ENCODE data around the gene GP9.

GRCh38 chr3:129054605-129055104, 5.9 kb upstream of the GP9 start:
- TF ChIP-seq REST (IDR thresholded peaks at IDR 0.05; ENCODE audit: low read depth, low read length) = no peak
- no peak for TF ChIP-seq CTCF (IDR thresholded peaks at IDR 0.05)
- no peak for TF ChIP-seq MAX (IDR thresholded peaks at IDR 0.05; ENCODE audit: low read depth)
- TF ChIP-seq EP300 (IDR thresholded peaks at IDR 0.05; ENCODE audit: borderline replicate concordance in 1 of 2, low read depth in 1 of 2, low read length in 1 of 2) = peak in 1 of 2 experiments; percentile 48; a peak in 1 of 4 replicates
- TF ChIP-seq SMC3 (IDR thresholded peaks at IDR 0.05; ENCODE audit: low read depth, low read length) = no peak
- TF ChIP-seq YY1 (IDR thresholded peaks at IDR 0.05; ENCODE audit: low read depth) = no peak
- TF ChIP-seq SIN3A (IDR thresholded peaks at IDR 0.05; ENCODE audit: borderline replicate concordance, low read depth, low read length) = no peak
- TF ChIP-seq RAD21 (IDR thresholded peaks at IDR 0.05; ENCODE audit: low read length) = no peak
- TF ChIP-seq EZH2phosphoT487 (IDR thresholded peaks at IDR 0.05; ENCODE audit: borderline replicate concordance, low read depth) = no peak
- TF ChIP-seq ZBTB33 (IDR thresholded peaks at IDR 0.05; ENCODE audit: borderline replicate concordance, low read depth) = no peak
- no peak for TF ChIP-seq GABPA (IDR thresholded peaks at IDR 0.05; ENCODE audit: low read depth)
